Liver (tissue), 9 donors: ENCODE results near the gene BCL2L1. TPM values are rescaled to one million over a fixed set of nuclear protein-coding genes. Genes with fewer than 3 reads are reported as not detected.

Source experiments
- DNase-seq: peaks from one replicate; pipeline ENCODE4 v3.0.0-alpha.2; 2017; ENCODE audit warnings: low spot score
- H3K27ac ChIP-seq, 2 donors: one replicate each; pipeline ENCODE4 v1.7.0; 2013; ENCODE audit warnings: inconsistent platforms in 2 of 2, low read length in 2 of 2, control low read depth in 1 of 2, low read depth in 1 of 2, mild to moderate bottlenecking in 1 of 2
- H3K27me3 ChIP-seq, 4 donors: one replicate each; pipeline versions ENCODE4 v1.6.1 to v1.7.0; 2013; ENCODE audit warnings: low read length in 3 of 4, inconsistent platforms in 1 of 4, mild to moderate bottlenecking in 1 of 4, moderate library complexity in 1 of 4; ENCODE audit not compliant: control insufficient read depth in 4 of 4, insufficient read depth in 4 of 4
- H3K36me3 ChIP-seq, 4 donors: one replicate each; pipeline versions ENCODE4 v1.6.1 to v1.7.0; 2013; ENCODE audit warnings: low read length in 3 of 4, mild to moderate bottlenecking in 3 of 4, low read depth in 1 of 4, moderate library complexity in 1 of 4; ENCODE audit not compliant: control insufficient read depth in 4 of 4, insufficient read depth in 3 of 4
- H3K4me1 ChIP-seq, 4 donors: one replicate each; pipeline versions ENCODE4 v1.6.1 to v1.7.0; 2013; ENCODE audit warnings: low read length in 3 of 4, mild to moderate bottlenecking in 3 of 4, moderate library complexity in 1 of 4; ENCODE audit not compliant: control insufficient read depth in 4 of 4, insufficient read depth in 4 of 4
- H3K4me3 ChIP-seq, 3 donors: one replicate each; pipeline versions ENCODE4 v1.6.1 to v1.7.0; 2013; ENCODE audit warnings: low read length in 3 of 3, control low read depth in 1 of 3, low read depth in 1 of 3, mild to moderate bottlenecking in 1 of 3
- H3K9ac ChIP-seq, 2 donors: one replicate each; pipeline ENCODE4 v1.7.0; 2013; ENCODE audit warnings: low read length in 2 of 2, mild to moderate bottlenecking in 2 of 2, moderate library complexity in 2 of 2, control low read depth in 1 of 2, low read depth in 1 of 2
- H3K9me3 ChIP-seq, 4 donors: one replicate each; pipeline versions ENCODE4 v1.6.1 to v1.7.0; 2013; ENCODE audit warnings: low read length in 3 of 4; ENCODE audit not compliant: control insufficient read depth in 4 of 4
- ATF3 ChIP-seq: IDR thresholded peaks from 2 replicates; pipeline ENCODE4 v1.6.1; 2016; ENCODE audit warnings: antibody characterized with exemption
- CTCF ChIP-seq: fragments of 150-350 bp; IDR thresholded peaks from 2 replicates; pipeline ENCODE4 v1.5.1; 2017; ENCODE audit warnings: improper control_type of control experiment, low read depth, low read length; ENCODE audit not compliant: missing input control
- FOXA1 ChIP-seq: IDR thresholded peaks from 2 replicates; pipeline ENCODE4 v1.6.1; 2016; ENCODE audit warnings: antibody characterized with exemption
- FOXA2 ChIP-seq: IDR thresholded peaks from 2 replicates; pipeline ENCODE4 v1.6.1; 2016; ENCODE audit warnings: antibody characterized with exemption
- GABPA ChIP-seq, 2 donors: IDR thresholded peaks in 1 of 2; conservative IDR thresholded peaks in 1 of 2; 2 replicates each; pipeline ENCODE4 v1.6.1; 2016; ENCODE audit warnings: antibody characterized with exemption in 2 of 2, mild to moderate bottlenecking in 1 of 2, moderate library complexity in 1 of 2
- HNF4A ChIP-seq, 2 donors: conservative IDR thresholded peaks; 2 replicates each; pipeline ENCODE4 v1.6.1; 2016; ENCODE audit warnings: antibody characterized with exemption in 2 of 2, mild to moderate bottlenecking in 2 of 2
- JUND ChIP-seq, 2 donors: IDR thresholded peaks; 2 replicates each; pipeline ENCODE4 v1.6.1; 2016; ENCODE audit warnings: antibody characterized with exemption in 2 of 2
- MAX ChIP-seq: IDR thresholded peaks from 2 replicates; pipeline ENCODE4 v1.6.1; 2016; ENCODE audit warnings: antibody characterized with exemption
- NR2F2 ChIP-seq: IDR thresholded peaks from 2 replicates; pipeline ENCODE4 v1.6.1; 2016; ENCODE audit warnings: antibody characterized with exemption
- REST ChIP-seq: IDR thresholded peaks from 2 replicates; pipeline ENCODE4 v1.6.1; 2016; ENCODE audit warnings: antibody characterized with exemption, mild to moderate bottlenecking
- RXRA ChIP-seq, 2 donors: IDR thresholded peaks; 2 replicates each; pipeline ENCODE4 v1.6.1; 2017 to 2018; ENCODE audit warnings: antibody characterized with exemption in 2 of 2, mild to moderate bottlenecking in 1 of 2
- SP1 ChIP-seq: IDR thresholded peaks from 2 replicates; pipeline ENCODE4 v1.6.1; 2018; ENCODE audit warnings: antibody characterized with exemption, mild to moderate bottlenecking
- TAF1 ChIP-seq: conservative IDR thresholded peaks from 2 replicates; pipeline ENCODE4 v1.6.1; 2016; ENCODE audit warnings: antibody characterized with exemption, mild to moderate bottlenecking
- YY1 ChIP-seq: IDR thresholded peaks from 2 replicates; pipeline ENCODE4 v1.6.1; 2016; ENCODE audit warnings: antibody characterized with exemption, mild to moderate bottlenecking
- WGBS: extraction: QIAGEN DNeasy Blood & Tissue Kit; methylation state at CpG from one replicate; pipeline ENCODE4 v1.1.7; 2013; 5-methylcytosine and 5-hydroxymethylcytosine counted together
- polyA plus RNA-seq, 2 donors: library from polyadenylated mRNA; stranded (reverse) in 1 of 2; unstranded in 1 of 2; fragments of 200-250 nt in 1 of 2; fragments of >200 nt in 1 of 2; fragmentation: Nextera tagmentation in 1 of 2; extraction: Ambion mirVana in 1 of 2; gene quantifications; one replicate each; pipeline versions ENCODE4 v1.2.1 to v1.2.3, GENCODE V29; 2013 to 2015
- total RNA-seq, 2 donors: library from RNA; depleted of rRNA; stranded (reverse); fragments of >200 nt; gene quantifications; one replicate each; pipeline ENCODE4 v1.2.3, GENCODE V29; 2014
- donor health status: healthy.
- donor health status: healthy.
- donor health status: healthy.
- donor health status: healthy.
- donor health status: healthy.

BCL2L1 gene
- total and polyA plus RNA-seq, 4 donors: 29.7 to 124 (median 46.0) TPM

- no peak for DNase-seq
- H3K9me3 ChIP-seq: no peaks in the 10 kb centered on the region
- WGBS: 90% methylated on average over 2 of the region's 2 CpGs
- H3K9ac ChIP-seq: no peak overlapping the region
- no peak for TF ChIP-seq FOXA2
- TF ChIP-seq NR2F2: no peak
- TF ChIP-seq JUND (IDR thresholded peaks at IDR 0.05): no peak
- no peak for TF ChIP-seq GABPA (IDR thresholded peaks at IDR 0.05 in 1 of 2, conservative IDR thresholded peaks at IDR 0.05 in 1 of 2)
- TF ChIP-seq YY1: no peak
- peaks cover 3 to 14% (median 7%) of the 10 kb centered on the region in 4 donors for H3K36me3 ChIP-seq
- no peaks in the 10 kb centered on the region for H3K27me3 ChIP-seq
- H3K27ac ChIP-seq: no peak overlapping the region
- no peak overlapping the region for H3K4me3 ChIP-seq
- H3K4me1 ChIP-seq: peaks cover 2 to 7% (median 3%) of the 10 kb centered on the region in 4 donors
These were observed 36.6 kb downstream of the BCL2L1 start for GRCh38 chr20:31685853-31686643.

GRCh38 chr20:31684153-31685015, 38.3 kb downstream of the BCL2L1 start:
- Histone ChIP-seq H3K27me3 (no peaks in the 10 kb centered on the region), H3K36me3 (peaks cover 3 to 14% (median 6%) of the 10 kb centered on the region in 4 donors), H3K4me1 (peaks cover 3 to 24% (median 18%) of the 10 kb centered on the region in 4 donors), H3K9me3 (no peaks in the 10 kb centered on the region), H3K4me3 (no peak overlapping the region), H3K27ac (no peak overlapping the region), H3K9ac (no peak overlapping the region)
- WGBS: 78% methylated on average over 11 of the region's 11 CpGs
- TF ChIP-seq CTCF (no peak), ATF3 (no peak), NR2F2 (no peak), RXRA (IDR thresholded peaks at IDR 0.05) (no peak), GABPA (IDR thresholded peaks at IDR 0.05 in 1 of 2, conservative IDR thresholded peaks at IDR 0.05 in 1 of 2) (no peak), YY1 (no peak), HNF4A (conservative IDR thresholded peaks at IDR 0.05) (no peak), FOXA1 (no peak), JUND (IDR thresholded peaks at IDR 0.05) (no peak), REST (no peak), SP1 (no peak), TAF1 (no peak), MAX (no peak)
- no peak for DNase-seq
